Endodermal cell (in vitro differentiated cells): Measurements from ENCODE around the gene CUX1. TPM values are rescaled to one million over a fixed set of nuclear protein-coding genes. Genes with fewer than 3 reads are reported as not detected.
A peak's percentile ranks its signal among the peaks of the same experiment; 100 is the strongest.

ENCODE experiments used
- DNase-seq: peaks from one replicate; pipeline ENCODE4 v3.0.0-alpha.2; 2017
- H3K27ac ChIP-seq: 2 replicates; pipeline ENCODE4 v1.5.1; 2013; ENCODE audit warnings: mild to moderate bottlenecking, low read depth, low read length, moderate library complexity
- H3K27me3 ChIP-seq: 2 replicates; pipeline ENCODE4 v1.6.1; 2013; ENCODE audit warnings: mild to moderate bottlenecking, low read length, moderate library complexity; ENCODE audit not compliant: insufficient read depth, control insufficient read depth, poor library complexity, severe bottlenecking
- H3K36me3 ChIP-seq: 2 replicates; pipeline ENCODE4 v1.7.0; 2013; ENCODE audit warnings: mild to moderate bottlenecking, low read length, moderate library complexity; ENCODE audit not compliant: control insufficient read depth, insufficient read depth
- H3K4me1 ChIP-seq: one replicate; pipeline ENCODE4 v1.7.0; 2013; ENCODE audit warnings: low read length; ENCODE audit not compliant: control insufficient read depth, insufficient read depth
- H3K4me3 ChIP-seq: 2 replicates; pipeline ENCODE4 v1.5.1; 2013; ENCODE audit warnings: mild to moderate bottlenecking, low read length, moderate library complexity
- H3K9ac ChIP-seq: 2 replicates; pipeline ENCODE4 v1.6.1; 2013; ENCODE audit warnings: mild to moderate bottlenecking, low read length, moderate library complexity; ENCODE audit not compliant: poor library complexity, severe bottlenecking; ENCODE audit errors: extremely low read depth
- H3K9me3 ChIP-seq: 2 replicates; pipeline ENCODE4 v1.6.1; 2013; ENCODE audit warnings: mild to moderate bottlenecking, low read length, moderate library complexity; ENCODE audit not compliant: control insufficient read depth
- H3K27ac Mint-ChIP-seq: 2 replicates; pipeline ENCODE4 v1.8.0; 2020; ENCODE audit warnings: mixed read lengths
- H3K27me3 Mint-ChIP-seq: 2 replicates; pipeline ENCODE4 v1.8.0; 2021; ENCODE audit warnings: mild to moderate bottlenecking, mixed read lengths; ENCODE audit not compliant: insufficient read depth
- H3K36me3 Mint-ChIP-seq: 2 replicates; pipeline ENCODE4 v1.8.0; 2020; ENCODE audit warnings: low read depth, mixed read lengths
- H3K4me1 Mint-ChIP-seq: 2 replicates; pipeline ENCODE4 v1.8.0; 2020; ENCODE audit warnings: mixed read lengths
- H3K4me3 Mint-ChIP-seq: 2 replicates; pipeline ENCODE4 v1.8.0; 2020; ENCODE audit warnings: mild to moderate bottlenecking, moderate library complexity, mixed read lengths
- H3K9me3 Mint-ChIP-seq: 2 replicates; pipeline ENCODE4 v1.8.0; 2020; ENCODE audit warnings: mild to moderate bottlenecking, mixed read lengths
- WGBS, 2 experiments: methylation state at CpG; one replicate each; pipeline versions ENCODE4 v1.1.5 to v1.1.7; 2013; ENCODE audit warnings: missing lambda C conversion rate in 2 of 2, mixed read lengths in 1 of 2; ENCODE audit not compliant: insufficient coverage in 1 of 2, insufficient read length in 1 of 2; 5-methylcytosine and 5-hydroxymethylcytosine counted together
- total RNA-seq, 2 donors: library from RNA; stranded (reverse); fragmentation: NEBNext Ultra II Directional in 1 of 2; extraction: Animal tissue kit (Norgen Biotek cat#: 25700) in 1 of 2; gene quantifications; 2 replicates in 1 of 2; 3 replicates in 1 of 2; pipeline ENCODE4 v1.2.1, GENCODE V29; 2021
- TF ChIP-seq, protein P1 (sequence below): fragments of 200-600 bp; sonication (generic); conservative IDR thresholded peaks from 2 replicates; pipeline ENCODE4 v1.5.0; 2021; ENCODE audit warnings: antibody characterized with exemption, mild to moderate bottlenecking

Gene CUX1
- total RNA-seq, 2 donors from 2014 or later, result 85.1 to 108 TPM

DNA sequence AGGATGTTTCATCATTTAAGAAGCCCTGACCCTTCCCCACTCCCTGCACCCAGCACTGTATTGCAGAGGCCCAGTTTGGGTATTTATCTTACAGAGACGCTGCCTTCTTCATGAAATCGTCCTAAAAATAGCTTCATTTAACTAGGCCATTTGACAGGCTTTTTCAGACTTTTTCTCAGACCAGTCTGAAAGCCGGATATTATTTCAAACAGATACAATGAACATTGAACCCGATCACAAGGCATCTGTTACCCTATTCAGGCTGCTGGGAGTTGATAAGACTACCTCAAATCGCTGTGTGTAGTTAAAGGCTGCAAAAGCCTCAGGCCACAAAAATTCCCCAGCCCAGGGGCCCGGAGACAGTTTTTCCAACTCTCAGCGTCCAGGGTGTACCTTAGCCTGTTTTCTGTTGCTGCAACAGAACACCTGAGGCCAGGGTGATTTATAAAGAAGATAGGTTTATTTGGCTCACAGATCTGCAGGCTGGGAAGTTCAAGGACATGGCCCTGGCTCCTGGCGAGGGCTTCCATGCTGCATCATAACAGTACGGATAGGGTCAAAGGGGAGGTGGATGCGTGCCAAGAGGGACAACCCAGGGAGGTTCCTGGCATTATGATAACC lies 338.5 kb downstream of the CUX1 start:
- H3K4me3 Mint-ChIP-seq, result no peak overlapping the region
- H3K36me3 Mint-ChIP-seq, result peaks cover 37% of the 10 kb centered on the region
- H3K27ac Mint-ChIP-seq, result peak overlapping the region; percentile 13
- WGBS, 2 experiments, result 93 to 95% methylated on average over 10 of the region's 10 CpGs
- H3K9me3 Mint-ChIP-seq, result no peaks in the 10 kb centered on the region
- peaks cover 4% of the 10 kb centered on the region for H3K4me1 Mint-ChIP-seq
- TF ChIP-seq, protein P1, sequence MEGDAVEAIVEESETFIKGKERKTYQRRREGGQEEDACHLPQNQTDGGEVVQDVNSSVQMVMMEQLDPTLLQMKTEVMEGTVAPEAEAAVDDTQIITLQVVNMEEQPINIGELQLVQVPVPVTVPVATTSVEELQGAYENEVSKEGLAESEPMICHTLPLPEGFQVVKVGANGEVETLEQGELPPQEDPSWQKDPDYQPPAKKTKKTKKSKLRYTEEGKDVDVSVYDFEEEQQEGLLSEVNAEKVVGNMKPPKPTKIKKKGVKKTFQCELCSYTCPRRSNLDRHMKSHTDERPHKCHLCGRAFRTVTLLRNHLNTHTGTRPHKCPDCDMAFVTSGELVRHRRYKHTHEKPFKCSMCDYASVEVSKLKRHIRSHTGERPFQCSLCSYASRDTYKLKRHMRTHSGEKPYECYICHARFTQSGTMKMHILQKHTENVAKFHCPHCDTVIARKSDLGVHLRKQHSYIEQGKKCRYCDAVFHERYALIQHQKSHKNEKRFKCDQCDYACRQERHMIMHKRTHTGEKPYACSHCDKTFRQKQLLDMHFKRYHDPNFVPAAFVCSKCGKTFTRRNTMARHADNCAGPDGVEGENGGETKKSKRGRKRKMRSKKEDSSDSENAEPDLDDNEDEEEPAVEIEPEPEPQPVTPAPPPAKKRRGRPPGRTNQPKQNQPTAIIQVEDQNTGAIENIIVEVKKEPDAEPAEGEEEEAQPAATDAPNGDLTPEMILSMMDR, result no peak
- no peak overlapping the region for H3K9ac ChIP-seq
- H3K36me3 ChIP-seq, result peaks cover 23% of the 10 kb centered on the region
- no peaks in the 10 kb centered on the region for H3K27me3 Mint-ChIP-seq
- no peak for DNase-seq
- no peaks in the 10 kb centered on the region for H3K9me3 ChIP-seq
- no peak overlapping the region for H3K4me3 ChIP-seq
- no peaks in the 10 kb centered on the region for H3K27me3 ChIP-seq
- no peak overlapping the region for H3K27ac ChIP-seq
- H3K4me1 ChIP-seq, result no peaks in the 10 kb centered on the region

DNA sequence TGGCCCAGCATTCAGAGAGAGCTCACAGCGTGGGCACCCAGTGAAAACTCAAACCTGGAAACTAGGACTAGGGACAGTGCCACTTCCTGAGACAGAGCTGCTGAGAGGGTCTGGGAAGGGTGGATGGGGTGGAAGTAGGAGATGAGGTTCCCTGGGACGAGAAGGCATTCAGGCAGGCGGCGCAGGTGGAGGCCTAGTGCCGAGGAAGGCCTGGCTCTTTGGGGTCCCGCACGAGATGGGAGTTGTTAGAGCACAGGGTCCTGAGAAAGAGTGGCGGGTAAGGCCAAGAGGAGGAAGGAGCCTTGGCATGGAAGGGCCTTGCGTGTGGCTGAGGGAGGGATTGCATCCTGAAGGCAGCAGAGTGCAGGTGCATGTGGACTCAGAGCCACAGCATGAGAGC lies 339.4 kb downstream of the CUX1 start:
- Mint-ChIP-seq H3K36me3 (peaks cover 39% of the 10 kb centered on the region), H3K27ac (peak overlapping the region; percentile 13), H3K27me3 (no peaks in the 10 kb centered on the region), H3K9me3 (no peaks in the 10 kb centered on the region), H3K4me3 (no peak overlapping the region), H3K4me1 (peaks cover 4% of the 10 kb centered on the region)
- Histone ChIP-seq H3K27ac (no peak overlapping the region), H3K9ac (no peak overlapping the region), H3K27me3 (no peaks in the 10 kb centered on the region), H3K9me3 (no peaks in the 10 kb centered on the region), H3K4me1 (no peaks in the 10 kb centered on the region), H3K36me3 (peaks cover 23% of the 10 kb centered on the region), H3K4me3 (no peak overlapping the region)
- TF ChIP-seq, protein P1, result no peak
- 97 to 100% methylated on average over 5 to 9 of the region's 9 CpGs for WGBS, 2 experiments
- DNase-seq, result no peak

DNA sequence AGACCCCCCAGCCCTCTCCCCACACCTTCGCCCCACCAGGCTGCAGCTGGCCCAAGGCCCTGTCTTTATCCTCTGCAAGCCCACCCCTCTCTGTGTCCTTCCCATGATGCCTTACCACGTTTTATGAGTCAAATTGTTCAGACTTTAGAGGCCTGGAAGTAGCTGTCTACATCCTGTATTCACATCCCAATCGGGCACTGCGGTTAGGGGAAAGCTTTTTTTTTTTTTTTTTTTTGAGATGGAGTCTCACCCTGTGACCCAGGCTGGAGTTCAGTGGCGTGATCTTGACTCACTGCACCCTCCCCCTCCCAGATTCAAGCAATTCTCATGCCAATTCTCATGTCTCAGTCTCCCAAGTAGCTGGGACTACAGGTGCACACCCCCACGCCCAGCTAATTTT lies 347.7 kb downstream of the CUX1 start:
- TF ChIP-seq, protein P1, result no peak
- Histone ChIP-seq H3K9me3 (no peaks in the 10 kb centered on the region), H3K9ac (no peak overlapping the region), H3K4me3 (no peak overlapping the region), H3K27ac (no peak overlapping the region), H3K36me3 (peaks cover 28% of the 10 kb centered on the region), H3K4me1 (peaks cover 6% of the 10 kb centered on the region), H3K27me3 (no peaks in the 10 kb centered on the region)
- 89 to 91% methylated on average over 5 to 6 of the region's 6 CpGs for WGBS, 2 experiments
- Mint-ChIP-seq H3K36me3 (peaks cover 50% of the 10 kb centered on the region), H3K4me3 (no peak overlapping the region), H3K27ac (peak overlapping the region; percentile 9), H3K27me3 (no peaks in the 10 kb centered on the region), H3K4me1 (peaks cover 16% of the 10 kb centered on the region), H3K9me3 (no peaks in the 10 kb centered on the region)
- no peak for DNase-seq
